ENCODE data around the gene RGS13. TPM values are rescaled to one million over a fixed set of nuclear protein-coding genes. Genes with fewer than 3 reads are reported as not detected.

The RGS13 gene
- total and polyA plus RNA-seq, 2 donors (not counting 3 experiments of a cell fraction or from before 2014, with no cell fraction given), result not detected

GRCh38 chr1:192698731-192699130 lies 62.8 kb downstream of the RGS13 start:
- DNase-seq (ENCODE audit: low read depth, low spot score) (no peak), FAIRE-seq (no peak)
- H3K36me3 ChIP-seq (ENCODE audit: control insufficient read depth in 2 of 2, extremely low read depth in 1 of 2, insufficient read depth in 2 of 2, low read length in 2 of 2), result no peaks in the 10 kb centered on the region
- H3K9ac ChIP-seq (replicated peaks; ENCODE audit: extremely low read depth, insufficient read depth, low read length), result no peak overlapping the region
- H2AFZ ChIP-seq (ENCODE audit: low read depth, low read length), result no peak overlapping the region
- H3K27me3 ChIP-seq (ENCODE audit: control insufficient read depth in 2 of 2, insufficient read depth in 2 of 2, low read length in 2 of 2), result no peaks in the 10 kb centered on the region
- no peaks in the 10 kb centered on the region for H3K9me3 ChIP-seq (replicated peaks; ENCODE audit: control insufficient read depth, insufficient read depth, low read length)
- H3K27ac ChIP-seq (ENCODE audit: insufficient read depth, low read depth, low read length), result no peak overlapping the region
- dilution Hi-C loops (cut with MboI; ENCODE audit: extremely low pct_ligation_motif_present, low sequenced_read_pairs), result no loop called here
- TF ChIP-seq CTCF (IDR thresholded peaks at IDR 0.05; ENCODE audit: extremely low read depth in 1 of 2, insufficient read depth in 1 of 2, low read depth in 1 of 2, low read length in 2 of 2) (no peak), GATA2 (IDR thresholded peaks at IDR 0.05; ENCODE audit: insufficient read depth, insufficient read length, low read depth, low read length) (no peak), POLR2AphosphoS5 (IDR thresholded peaks at IDR 0.05; ENCODE audit: insufficient read depth, low read depth, low read length) (no peak), MAX (IDR thresholded peaks at IDR 0.05; ENCODE audit: insufficient read depth, insufficient read length) (no peak)
- POLR2A ChIA-PET, result no interaction called here
- intact Hi-C loops (cut with micrococcal nuclease), result no loop called here
- no peak overlapping the region for H3K4me2 ChIP-seq (ENCODE audit: insufficient read depth, low read length)
- H3K79me2 ChIP-seq (ENCODE audit: control insufficient read depth, insufficient read depth, low read length), result no peaks in the 10 kb centered on the region
- H3K4me3 ChIP-seq (replicated peaks in 1 of 3; ENCODE audit: insufficient read depth in 1 of 3, low read depth in 1 of 3, low read length in 3 of 3), result no peak overlapping the region
- no TSS peak for BruUV-seq (replicated peaks)
- H4K20me1 ChIP-seq (replicated peaks; ENCODE audit: control insufficient read depth, extremely low read depth, insufficient read depth, low read length), result no peaks in the 10 kb centered on the region
- CTCF ChIA-PET, result no interaction called here
- H3K4me1 ChIP-seq (ENCODE audit: control insufficient read depth, extremely low read depth, insufficient read depth, low read length), result peaks cover 26% of the 10 kb centered on the region
- H3K9me1 ChIP-seq (replicated peaks; ENCODE audit: control insufficient read depth, extremely low read depth, insufficient read depth, low read length), result no peaks in the 10 kb centered on the region

- peaks cover 26% of the 10 kb centered on the region for H3K4me1 ChIP-seq (ENCODE audit: control insufficient read depth, extremely low read depth, insufficient read depth, low read length)
- H3K9me1 ChIP-seq (replicated peaks; ENCODE audit: control insufficient read depth, extremely low read depth, insufficient read depth, low read length), result no peaks in the 10 kb centered on the region
- H3K27ac ChIP-seq (ENCODE audit: insufficient read depth, low read depth, low read length), result peak overlapping the region; percentile 57
- H3K9me3 ChIP-seq (replicated peaks; ENCODE audit: control insufficient read depth, insufficient read depth, low read length), result no peaks in the 10 kb centered on the region
- DNase-seq (ENCODE audit: low read depth, low spot score) (peak; percentile 74), FAIRE-seq (peak; percentile 67)
- H3K4me3 ChIP-seq (replicated peaks in 1 of 3; ENCODE audit: insufficient read depth in 1 of 3, low read depth in 1 of 3, low read length in 3 of 3), result no peak overlapping the region
- H3K36me3 ChIP-seq (ENCODE audit: control insufficient read depth in 2 of 2, extremely low read depth in 1 of 2, insufficient read depth in 2 of 2, low read length in 2 of 2), result no peaks in the 10 kb centered on the region
- peak overlapping the region; percentile 39 for H3K9ac ChIP-seq (replicated peaks; ENCODE audit: extremely low read depth, insufficient read depth, low read length)
- ChIA-PET POLR2A (no interaction called here), CTCF (interaction anchor here (0.6 to 1.6 kb wide), 4 partner anchors 10 to 319 kb away, joined by 4 to 6 read pairs (median 4); no protein-coding TSS in a partner anchor)
- H3K27me3 ChIP-seq (ENCODE audit: control insufficient read depth in 2 of 2, insufficient read depth in 2 of 2, low read length in 2 of 2), result no peaks in the 10 kb centered on the region
- peak overlapping the region; percentile 2 for H2AFZ ChIP-seq (ENCODE audit: low read depth, low read length)
- H3K79me2 ChIP-seq (ENCODE audit: control insufficient read depth, insufficient read depth, low read length), result no peaks in the 10 kb centered on the region
- peak; percentile 52 for TF ChIP-seq FOS (IDR thresholded peaks at IDR 0.05; ENCODE audit: borderline replicate concordance, insufficient read depth, low read length)
- TF ChIP-seq POLR2AphosphoS5 (IDR thresholded peaks at IDR 0.05; ENCODE audit: insufficient read depth, low read depth, low read length), result no peak
- peak; percentile 84 for TF ChIP-seq JUN (IDR thresholded peaks at IDR 0.05; ENCODE audit: borderline replicate concordance, insufficient read depth, insufficient read length, low read depth)
- intact Hi-C loops (cut with micrococcal nuclease) (loop anchor here (5.0 kb wide), 2 partner anchors 126 to 144 kb away; no protein-coding TSS in a partner anchor), dilution Hi-C loops (cut with MboI; ENCODE audit: extremely low pct_ligation_motif_present, low sequenced_read_pairs) (no loop called here)
- BruUV-seq (replicated peaks), result no TSS peak
- H3K4me2 ChIP-seq (ENCODE audit: insufficient read depth, low read length), result peak overlapping the region; percentile 33
- no peaks in the 10 kb centered on the region for H4K20me1 ChIP-seq (replicated peaks; ENCODE audit: control insufficient read depth, extremely low read depth, insufficient read depth, low read length)
Measured at GRCh38 chr1:192700834-192701271, 64.9 kb downstream of the RGS13 start.

Data from endothelial cell of umbilical vein (primary cell).